Erythroblast (primary cell): ENCODE results near the gene BRME1.

ENCODE experiments used
- GATA1 ChIP-seq: IDR thresholded peaks from 2 replicates; pipeline ENCODE4 v1.6.1; 2011; ENCODE audit warnings: low read depth, mild to moderate bottlenecking, control low read depth, low read length, moderate library complexity
- POLR2A ChIP-seq: IDR thresholded peaks from 2 replicates; pipeline ENCODE4 v1.6.1; 2011; ENCODE audit warnings: mild to moderate bottlenecking, low read length

DNA sequence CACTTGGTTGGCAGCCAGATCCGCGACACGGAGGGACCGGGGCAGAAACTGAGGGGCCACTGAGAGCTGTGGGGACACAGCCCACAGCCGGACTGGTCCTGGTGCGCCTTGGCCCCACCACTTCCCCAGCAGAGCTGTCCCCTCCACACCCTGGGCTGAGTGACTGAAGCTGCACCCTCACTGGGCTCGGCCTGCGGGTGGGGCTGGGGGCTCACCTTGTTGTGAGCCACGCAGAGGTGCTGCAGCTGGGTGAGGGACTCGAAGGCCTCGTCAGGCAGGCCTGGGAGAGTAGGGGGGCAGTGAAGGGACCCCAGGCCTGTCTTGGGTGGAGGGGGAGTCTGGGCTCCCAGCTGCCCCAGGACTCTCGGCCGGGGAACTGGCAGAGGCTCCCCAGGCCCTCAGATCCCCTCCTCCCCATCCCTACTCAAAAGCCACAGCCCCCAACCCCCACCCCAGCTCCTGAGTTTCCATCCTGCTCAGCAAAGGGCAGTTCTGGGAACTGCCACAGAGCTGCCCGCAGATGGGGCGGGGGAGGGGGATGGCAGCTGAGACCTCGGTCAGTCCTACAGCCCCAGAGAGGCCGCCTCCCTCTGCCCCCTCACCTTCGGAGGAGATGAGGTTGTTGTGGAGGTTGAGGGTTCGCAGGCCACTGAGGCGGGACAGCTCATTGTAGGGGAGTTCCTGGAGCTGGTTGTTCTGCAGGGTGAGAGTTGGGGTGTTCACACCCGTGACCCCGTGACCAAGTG, 30.0 kb upstream of the BRME1 start:
- no peak for TF ChIP-seq POLR2A
- no peak for TF ChIP-seq GATA1
